Esophagus muscularis mucosa (tissue), 4 donors: ENCODE results near the gene ZFAND4. TPM values are rescaled to one million over a fixed set of nuclear protein-coding genes. Genes with fewer than 3 reads are reported as not detected.
A peak's percentile ranks its signal among the peaks of the same experiment; 100 is the strongest.
"Not testable (repeated sequence)": the region's sequence is repeated elsewhere in the genome, so short reads cannot be mapped to it uniquely, and the experiment has no call there.

Experiments used
- DNase-seq: peaks from one replicate; pipeline ENCODE4 v3.0.0-alpha.2; 2017; ENCODE audit errors: extremely low spot score
- H3K27ac ChIP-seq, 4 donors: fragments of 200-600 bp; sonication (generic); replicated peaks in 1 of 4; 1 replicate in 3 of 4; 2 replicates in 1 of 4; pipeline ENCODE4 v1.5.1; 2016 to 2019; ENCODE audit warnings: mild to moderate bottlenecking in 1 of 4
- H3K27me3 ChIP-seq, 4 donors: fragments of 200-600 bp; sonication (generic); one replicate each; pipeline versions ENCODE4 v1.5.1 to v1.6.0; 2016 to 2019
- H3K36me3 ChIP-seq, 4 donors: fragments of 200-600 bp; sonication (generic); one replicate each; pipeline ENCODE4 v1.5.1; 2016 to 2019
- H3K4me1 ChIP-seq, 4 donors: fragments of 200-600 bp; sonication (generic); one replicate each; pipeline ENCODE4 v1.5.1; 2016 to 2019
- H3K4me3 ChIP-seq, 4 donors: fragments of 200-600 bp; sonication (generic); 1 replicate in 2 of 4; 2 replicates in 2 of 4; pipeline ENCODE4 v1.5.1; 2016 to 2019; ENCODE audit warnings: mild to moderate bottlenecking in 4 of 4, moderate library complexity in 1 of 4
- H3K9me3 ChIP-seq, 4 donors: fragments of 200-600 bp; sonication (generic); 1 replicate in 3 of 4; 2 replicates in 1 of 4; pipeline ENCODE4 v1.5.1; 2016 to 2019
- CTCF ChIP-seq, 3 experiments: fragments of 200-600 bp in 2 of 3; fragments of 450-650 bp in 1 of 3; sonication (generic) in 2 of 3; IDR thresholded peaks; one replicate each; pipeline ENCODE4 v1.5.1; 2017 to 2019; ENCODE audit warnings: antibody characterized with exemption in 3 of 3, mild to moderate bottlenecking in 2 of 3, moderate library complexity in 1 of 3
- EP300 ChIP-seq: sonication (generic); formaldehyde crosslinking; IDR thresholded peaks from one replicate; pipeline ENCODE4 v1.6.1; 2017; ENCODE audit warnings: antibody characterized with exemption
- POLR2A ChIP-seq: fragments of 450-650 bp; IDR thresholded peaks from one replicate; pipeline ENCODE4 v1.6.1; 2017; ENCODE audit warnings: antibody characterized with exemption, moderate library complexity, mild to moderate bottlenecking, low read depth
- POLR2AphosphoS5 ChIP-seq, 2 donors: sonication (generic); formaldehyde crosslinking; IDR thresholded peaks; one replicate each; pipeline ENCODE4 v1.6.1; 2017; ENCODE audit warnings: antibody characterized with exemption in 2 of 2
- WGBS: methylation state at CpG from one replicate; pipeline ENCODE4 v1.1.5; 2018; 5-methylcytosine and 5-hydroxymethylcytosine counted together
- intact Hi-C: fragments of 100-400 bp; cut with DNase I; formaldehyde crosslinking; loops from one replicate; pipeline ENCODE4 v1.15.1; 2023
- total RNA-seq, 4 donors: library from RNA; depleted of rRNA; stranded (reverse); fragments of >200 nt; gene quantifications; one replicate each; pipeline versions ENCODE4 v1.1.0 to v1.2.1, GENCODE V29; 2016

Gene ZFAND4
- total RNA-seq, 4 donors from 2014 or later: 12.9 to 18.7 (median 16.7) TPM

GRCh38 chr10:45602082-45602730, 70.4 kb downstream of the ZFAND4 start:
- no peak for DNase-seq
- Histone ChIP-seq H3K27me3 (peaks cover 0 to 18% (median 8%) of the 10 kb centered on the region in 4 donors), H3K36me3 (no peaks in the 10 kb centered on the region), H3K4me3 (no peak overlapping the region), H3K4me1 (peaks cover 0 to 8% (median 2%) of the 10 kb centered on the region in 4 donors), H3K27ac (no peak overlapping the region), H3K9me3 (no peaks in the 10 kb centered on the region)
- intact Hi-C loops: loop anchor here (5.0 kb wide), 1 partner anchor 65 kb away; no protein-coding TSS in a partner anchor
- TF ChIP-seq POLR2AphosphoS5 (IDR thresholded peaks at IDR 0.05) (no peak), EP300 (no peak), POLR2A (no peak), CTCF (IDR thresholded peaks at IDR 0.05) (no peak)
- 91% methylated on average over 3 of the region's 3 CpGs for WGBS

GRCh38 chr10:45601254-45601930, 71.2 kb downstream of the ZFAND4 start:
- peaks cover 0 to 18% (median 8%) of the 10 kb centered on the region in 4 donors for H3K27me3 ChIP-seq
- intact Hi-C loops: loop anchor here (5.0 kb wide), 1 partner anchor 66 kb away; no protein-coding TSS in a partner anchor
- H3K4me3 ChIP-seq, H3K9me3 ChIP-seq, H3K4me1 ChIP-seq, H3K36me3 ChIP-seq, DNase-seq, H3K27ac ChIP-seq: not testable (repeated sequence)
- 85% methylated on average over 15 of the region's 16 CpGs for WGBS

GRCh38 chr10:45600337-45601253, 72.0 kb downstream of the ZFAND4 start:
- not testable (repeated sequence) for DNase-seq, H3K4me1 ChIP-seq, H3K36me3 ChIP-seq, H3K27ac ChIP-seq, H3K9me3 ChIP-seq
- peaks cover 0 to 18% (median 8%) of the 10 kb centered on the region in 4 donors for H3K27me3 ChIP-seq
- 22% methylated on average over 23 of the region's 47 CpGs for WGBS
- peak overlapping the region in 2 of 4 donors; percentile 4 to 14 for H3K4me3 ChIP-seq
- intact Hi-C loops: loop anchor here (5.0 kb wide), 1 partner anchor 67 kb away; no protein-coding TSS in a partner anchor

- no peak overlapping the region for H3K27ac ChIP-seq
- H3K4me1 ChIP-seq: peaks cover 0 to 12% (median 5%) of the 10 kb centered on the region in 4 donors
- TF ChIP-seq EP300 (no peak), POLR2AphosphoS5 (IDR thresholded peaks at IDR 0.05) (no peak), POLR2A (no peak), CTCF (IDR thresholded peaks at IDR 0.05) (no peak)
- 87% methylated on average over 6 of the region's 6 CpGs for WGBS
- no peaks in the 10 kb centered on the region for H3K36me3 ChIP-seq
- DNase-seq: no peak
- intact Hi-C loops: loop anchor here (5.0 to 10.0 kb wide), 3 partner anchors 68 to 595 kb away; partner anchors contain the start of gene ZNF22
- no peak overlapping the region for H3K4me3 ChIP-seq
- H3K27me3 ChIP-seq: peaks cover 0 to 18% (median 8%) of the 10 kb centered on the region in 4 donors
- H3K9me3 ChIP-seq: no peaks in the 10 kb centered on the region
Observed at GRCh38 chr10:45599646-45600045, 72.9 kb downstream of the ZFAND4 start.

- Histone ChIP-seq H3K4me1 (peaks cover 0 to 14% (median 5%) of the 10 kb centered on the region in 4 donors), H3K27me3 (peaks cover 0 to 18% (median 8%) of the 10 kb centered on the region in 4 donors), H3K4me3 (no peak overlapping the region), H3K27ac (no peak overlapping the region), H3K36me3 (no peaks in the 10 kb centered on the region), H3K9me3 (no peaks in the 10 kb centered on the region)
- WGBS: 85% methylated on average over 7 of the region's 7 CpGs
- no peak for DNase-seq
- TF ChIP-seq POLR2A (no peak), EP300 (no peak), CTCF (IDR thresholded peaks at IDR 0.05) (no peak), POLR2AphosphoS5 (IDR thresholded peaks at IDR 0.05) (no peak)
- intact Hi-C loops: loop anchor here (10.0 kb wide), 2 partner anchors 134 to 594 kb away; partner anchors contain the start of gene ZNF22
Observed at GRCh38 chr10:45599021-45599603, 73.5 kb downstream of the ZFAND4 start.
